ENCODE data around the gene DHODH.
"Not testable (repeated sequence)": the region's sequence is repeated elsewhere in the genome, so short reads cannot be mapped to it uniquely, and the experiment has no call there.

Gene DHODH

DNA sequence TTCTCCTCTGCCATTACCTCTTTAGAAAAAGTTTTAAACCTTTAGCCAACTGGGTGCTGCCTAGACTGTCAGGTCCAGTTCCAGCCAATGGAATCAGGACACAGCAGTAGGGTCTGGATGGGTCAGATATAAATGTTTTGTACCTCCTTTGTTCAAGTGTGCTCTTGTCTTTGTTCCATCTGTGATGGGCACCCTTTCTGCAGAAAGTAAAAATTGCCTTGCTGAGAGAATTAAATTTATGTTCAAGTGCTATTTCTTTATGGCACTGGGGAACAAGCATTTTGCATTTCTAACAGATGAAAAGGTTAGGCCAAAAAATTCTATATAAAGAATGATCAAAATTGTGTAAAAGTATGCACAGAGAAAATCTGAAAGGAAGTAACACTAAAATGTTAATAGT, 40.6 kb downstream of the DHODH start:
- no peak for TF ChIP-seq CTCF (IDR thresholded peaks at IDR 0.05; ENCODE audit: low read depth, low read length)
- no peak for DNase-seq (ENCODE audit: low read depth, low spot score)
- H3K4me3 ChIP-seq (ENCODE audit: low read depth, low read length): no peak overlapping the region
- in situ Hi-C loops (cut with HindIII; ENCODE audit: low sequenced_read_pairs): no loop called here

DNA sequence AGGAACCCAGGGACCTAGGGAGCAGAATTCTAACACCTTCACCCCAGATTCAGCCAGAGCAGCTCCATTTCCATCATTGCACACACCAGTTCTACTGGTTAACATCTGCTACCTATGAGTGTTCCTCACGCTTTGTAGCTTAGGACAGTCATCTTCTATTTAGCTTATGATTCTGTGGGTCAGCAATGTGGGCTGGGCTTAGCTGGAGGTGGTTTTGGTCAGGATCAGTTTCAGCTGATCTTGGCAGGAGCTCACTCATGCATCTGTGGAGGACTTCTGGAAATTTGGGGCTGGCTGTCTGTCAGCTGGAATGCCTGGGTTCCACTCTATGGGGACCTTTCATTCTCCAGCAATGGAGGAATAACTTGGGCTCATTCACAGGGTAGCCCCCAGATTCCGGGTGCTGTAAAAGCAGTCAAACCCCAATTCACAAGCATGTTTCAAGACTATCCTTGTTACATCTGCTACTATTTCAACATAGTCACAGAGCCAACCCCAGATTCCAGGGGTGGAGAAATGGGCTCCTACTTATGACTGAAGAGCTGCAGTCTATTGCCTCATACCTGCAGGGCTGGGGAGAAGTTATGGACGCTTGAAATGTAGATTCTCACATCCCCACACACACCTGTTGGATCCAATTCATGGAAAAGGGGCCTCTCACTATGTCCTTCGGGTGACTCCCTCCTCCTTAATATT, 42.4 kb downstream of the DHODH start:
- no peak for DNase-seq (ENCODE audit: low read depth, low spot score)
- in situ Hi-C loops (cut with HindIII; ENCODE audit: low sequenced_read_pairs): no loop called here
- no peak for TF ChIP-seq CTCF (IDR thresholded peaks at IDR 0.05; ENCODE audit: low read depth, low read length)

GRCh38 chr16:72051818-72052217, 43.3 kb downstream of the DHODH start:
- no peak for TF ChIP-seq CTCF (IDR thresholded peaks at IDR 0.05; ENCODE audit: low read depth, low read length)
- no peak overlapping the region for H3K4me3 ChIP-seq (ENCODE audit: low read depth, low read length)
- in situ Hi-C loops (cut with HindIII; ENCODE audit: low sequenced_read_pairs): no loop called here
- no peak for DNase-seq (ENCODE audit: low read depth, low spot score)

More for the DNA sequence above, 42.4 kb downstream of the DHODH start:
- no peak overlapping the region for H3K4me3 ChIP-seq (ENCODE audit: low read depth, low read length)

- H3K4me3 ChIP-seq (ENCODE audit: low read depth, low read length); in situ Hi-C loops (cut with HindIII; ENCODE audit: low sequenced_read_pairs); DNase-seq (ENCODE audit: low read depth, low spot score): not testable (repeated sequence)
These were observed 45.8 kb downstream of the DHODH start, which contains the start of gene HP for GRCh38 chr16:72054254-72054847. Gene HP, plus strand, starts transcription at chr16:72054505. Its CDS starts 148 bp downstream, at chr16:72054653.

DNA sequence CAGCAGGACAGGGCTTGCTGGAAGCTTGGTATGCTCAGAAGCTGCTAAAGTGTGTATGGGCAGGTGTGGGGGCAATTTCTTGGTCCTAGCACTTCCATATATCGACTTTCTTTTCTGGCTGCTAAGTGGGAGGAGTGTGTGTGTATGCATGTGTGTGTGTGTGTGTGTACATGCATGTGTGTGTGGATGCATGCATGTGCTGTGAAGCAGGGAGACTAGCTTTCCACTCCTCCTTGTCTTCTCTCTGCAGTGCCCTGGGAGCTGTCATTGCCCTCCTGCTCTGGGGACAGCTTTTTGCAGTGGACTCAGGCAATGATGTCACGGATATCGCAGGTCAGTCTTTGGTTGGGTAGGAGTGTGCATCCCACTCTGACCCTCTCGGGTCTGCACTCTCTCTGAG, 47.4 kb downstream of the DHODH start:
- in situ Hi-C loops (cut with HindIII; ENCODE audit: low sequenced_read_pairs): no loop called here
- TF ChIP-seq CTCF (IDR thresholded peaks at IDR 0.05; ENCODE audit: low read depth, low read length): no peak

DNA sequence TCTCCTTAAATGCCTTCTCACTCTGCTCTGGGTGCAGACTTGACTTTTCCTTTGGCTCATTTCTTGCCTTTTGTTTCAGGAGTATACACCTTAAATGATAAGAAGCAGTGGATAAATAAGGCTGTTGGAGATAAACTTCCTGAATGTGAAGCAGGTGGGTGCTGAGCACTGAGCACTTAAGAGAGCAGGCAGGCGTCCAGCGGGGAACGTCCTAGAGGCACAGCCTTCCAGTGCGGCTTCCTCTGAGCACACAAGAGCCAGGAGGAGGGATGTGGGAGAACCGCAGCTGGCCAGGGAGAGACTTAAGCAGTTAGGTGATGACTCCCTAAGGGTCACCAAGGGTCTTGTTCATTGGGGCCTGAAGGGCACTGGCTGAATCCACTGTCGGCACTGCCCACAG, 48.8 kb downstream of the DHODH start:
- in situ Hi-C loops (cut with HindIII; ENCODE audit: low sequenced_read_pairs); DNase-seq (ENCODE audit: low read depth, low spot score); H3K4me3 ChIP-seq (ENCODE audit: low read depth, low read length): not testable (repeated sequence)

More for the DNA sequence above, 47.4 kb downstream of the DHODH start:
- DNase-seq (ENCODE audit: low read depth, low spot score): no peak
- H3K4me3 ChIP-seq (ENCODE audit: low read depth, low read length): no peak overlapping the region

DNA sequence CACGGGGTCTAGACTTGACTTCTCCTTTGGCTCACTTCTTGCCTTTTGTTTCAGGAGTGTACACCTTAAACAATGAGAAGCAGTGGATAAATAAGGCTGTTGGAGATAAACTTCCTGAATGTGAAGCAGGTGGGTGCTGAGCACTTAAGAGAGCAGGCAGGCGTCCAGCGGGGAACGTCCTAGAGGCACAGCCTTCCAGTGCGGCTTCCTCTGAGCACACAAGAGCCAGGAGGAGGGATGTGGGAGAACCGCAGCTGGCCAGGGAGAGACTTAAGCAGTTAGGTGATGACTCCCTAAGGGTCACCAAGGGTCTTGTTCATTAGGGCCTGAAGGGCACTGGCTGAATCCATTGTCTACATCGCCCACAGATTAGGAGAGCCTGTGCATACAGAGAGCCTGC, 50.5 kb downstream of the DHODH start:
- H3K4me3 ChIP-seq (ENCODE audit: low read depth, low read length); DNase-seq (ENCODE audit: low read depth, low spot score); in situ Hi-C loops (cut with HindIII; ENCODE audit: low sequenced_read_pairs): not testable (repeated sequence)

DNA sequence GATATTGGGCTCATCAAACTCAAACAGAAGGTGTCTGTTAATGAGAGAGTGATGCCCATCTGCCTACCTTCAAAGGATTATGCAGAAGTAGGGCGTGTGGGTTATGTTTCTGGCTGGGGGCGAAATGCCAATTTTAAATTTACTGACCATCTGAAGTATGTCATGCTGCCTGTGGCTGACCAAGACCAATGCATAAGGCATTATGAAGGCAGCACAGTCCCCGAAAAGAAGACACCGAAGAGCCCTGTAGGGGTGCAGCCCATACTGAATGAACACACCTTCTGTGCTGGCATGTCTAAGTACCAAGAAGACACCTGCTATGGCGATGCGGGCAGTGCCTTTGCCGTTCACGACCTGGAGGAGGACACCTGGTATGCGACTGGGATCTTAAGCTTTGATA, 51.9 kb downstream of the DHODH start:
- DNase-seq (ENCODE audit: low read depth, low spot score): no peak
- no peak overlapping the region for H3K4me3 ChIP-seq (ENCODE audit: low read depth, low read length)
- TF ChIP-seq CTCF (IDR thresholded peaks at IDR 0.05; ENCODE audit: low read depth, low read length): no peak
- in situ Hi-C loops (cut with HindIII; ENCODE audit: low sequenced_read_pairs): no loop called here
